ENCODE data around the gene LPP. TPM values are rescaled to one million over a fixed set of nuclear protein-coding genes. Genes with fewer than 3 reads are reported as not detected.

LPP gene
- total RNA-seq, 1 donor from 2014 or later: 1,791 TPM

DNA sequence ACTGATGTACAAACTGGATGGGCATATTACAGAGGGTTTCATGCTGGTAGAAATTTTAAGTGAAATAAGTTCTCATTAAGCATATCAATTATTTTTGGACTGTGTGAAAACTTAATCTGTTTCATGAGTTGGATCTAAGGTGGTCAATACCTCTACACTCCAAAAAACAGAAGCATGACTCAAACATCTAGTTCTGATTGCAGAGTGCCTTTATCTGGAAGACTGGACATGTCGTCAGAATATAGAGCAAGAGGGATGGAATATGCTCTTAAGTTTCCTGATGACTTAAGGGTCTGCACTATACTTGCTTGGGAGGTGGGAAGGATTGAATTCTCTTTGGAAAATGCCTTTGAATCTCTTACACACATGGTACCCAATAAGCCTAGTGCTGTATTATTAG is 138.3 kb downstream of the LPP start:
- intact Hi-C loops (cut with DNase I): no loop called here
- DNase-seq (ENCODE audit: low spot score in 2 of 2): no peak
- peak overlapping the region; percentile 28 to 87 for H3K27ac ChIP-seq

GRCh38 chr3:188292827-188293226 is 138.9 kb downstream of the LPP start:
- Histone ChIP-seq H3K27me3 (no peaks in the 10 kb centered on the region), H3K27ac (peak overlapping the region; percentile 28 to 87), H3K36me3 (peaks cover 8 to 13% of the 10 kb centered on the region in 2 donors), H3K4me3 (no peak overlapping the region), H3K9me3 (no peaks in the 10 kb centered on the region), H3K4me1 (peaks cover 20 to 58% of the 10 kb centered on the region in 2 donors)
- DNase-seq (ENCODE audit: low spot score in 2 of 2): no peak
- intact Hi-C loops (cut with DNase I): no loop called here
- TF ChIP-seq CTCF (IDR thresholded peaks at IDR 0.05): no peak

More for the DNA sequence above, 138.3 kb downstream of the LPP start:
- Histone ChIP-seq H3K36me3 (peaks cover 8 to 17% of the 10 kb centered on the region in 2 donors), H3K4me1 (peaks cover 20 to 58% of the 10 kb centered on the region in 2 donors), H3K9me3 (no peaks in the 10 kb centered on the region), H3K27me3 (no peaks in the 10 kb centered on the region), H3K4me3 (no peak overlapping the region)
- no peak for TF ChIP-seq CTCF (IDR thresholded peaks at IDR 0.05)

- no peaks in the 10 kb centered on the region for H3K9me3 ChIP-seq
- H3K27me3 ChIP-seq: no peaks in the 10 kb centered on the region
- no peak for DNase-seq (ENCODE audit: low spot score in 2 of 2)
- H3K4me1 ChIP-seq: peaks cover 20 to 62% of the 10 kb centered on the region in 2 donors
- peak overlapping the region; percentile 78 to 87 for H3K27ac ChIP-seq
- no peak for TF ChIP-seq CTCF (IDR thresholded peaks at IDR 0.05)
- H3K36me3 ChIP-seq: peaks cover 8 to 13% of the 10 kb centered on the region in 2 donors
- no peak overlapping the region for H3K4me3 ChIP-seq
- intact Hi-C loops (cut with DNase I): no loop called here
Measured at GRCh38 chr3:188294113-188294512, 140.2 kb downstream of the LPP start.

GRCh38 chr3:188294823-188295487 is 141.0 kb downstream of the LPP start:
- intact Hi-C loops (cut with DNase I): no loop called here
- TF ChIP-seq CTCF (IDR thresholded peaks at IDR 0.05): no peak

GRCh38 chr3:188295876-188296275 is 141.9 kb downstream of the LPP start:
- Histone ChIP-seq H3K4me3 (peak overlapping the region in 1 of 2 donors; percentile 25), H3K36me3 (peaks cover 0 to 1% of the 10 kb centered on the region in 2 donors), H3K9me3 (no peaks in the 10 kb centered on the region), H3K4me1 (peaks cover 16 to 66% of the 10 kb centered on the region in 2 donors), H3K27me3 (no peaks in the 10 kb centered on the region), H3K27ac (peak overlapping the region; percentile 78 to 87)
- no peak for DNase-seq (ENCODE audit: low spot score in 2 of 2)
- TF ChIP-seq CTCF (IDR thresholded peaks at IDR 0.05): no peak
- intact Hi-C loops (cut with DNase I): no loop called here

More at GRCh38 chr3:188294823-188295487, 141.0 kb downstream of the LPP start:
- Histone ChIP-seq H3K36me3 (peaks cover 7 to 11% of the 10 kb centered on the region in 2 donors), H3K9me3 (no peaks in the 10 kb centered on the region), H3K27ac (peak overlapping the region; percentile 78 to 87), H3K27me3 (no peaks in the 10 kb centered on the region), H3K4me3 (peak overlapping the region in 1 of 2 donors; percentile 25), H3K4me1 (peaks cover 20 to 70% of the 10 kb centered on the region in 2 donors)
- peak in 1 of 2 donors; percentile 74 for DNase-seq (ENCODE audit: low spot score in 2 of 2)
